Loucy (cell line): ENCODE data around the gene TRIOBP.
A peak's percentile ranks its signal among the peaks of the same experiment; 100 is the strongest.

Source experiments
- H2AFZ ChIP-seq: fragments of 200-600 bp; sonication (generic); 2 replicates; pipeline ENCODE4 v1.6.0; 2016; ENCODE audit warnings: antibody characterized with exemption, mild to moderate bottlenecking, low read length, moderate library complexity
- H3F3A ChIP-seq: fragments of 200-600 bp; 2 replicates; pipeline ENCODE4 v1.6.0; 2016; ENCODE audit warnings: antibody characterized with exemption, low read depth, mild to moderate bottlenecking
- H3K27me3 ChIP-seq: fragments of 200-600 bp; sonication (generic); 2 replicates; pipeline ENCODE4 v1.6.1; 2014; ENCODE audit warnings: low read length, mild to moderate bottlenecking; ENCODE audit not compliant: insufficient read depth, poor library complexity, severe bottlenecking
- H3K36me3 ChIP-seq: fragments of 200-600 bp; sonication (generic); 2 replicates; pipeline ENCODE4 v1.6.1; 2016; ENCODE audit warnings: low read length; ENCODE audit not compliant: insufficient read depth
- H3K4me1 ChIP-seq: fragments of 200-600 bp; sonication (generic); 2 replicates; pipeline ENCODE4 v1.5.1; 2014; ENCODE audit warnings: low read length, mild to moderate bottlenecking; ENCODE audit not compliant: insufficient read depth, poor library complexity, severe bottlenecking
- H3K4me2 ChIP-seq: fragments of 200-600 bp; sonication (generic); 2 replicates; pipeline ENCODE4 v1.6.0; 2014; ENCODE audit warnings: antibody characterized with exemption, low read length, low read depth, mild to moderate bottlenecking; ENCODE audit not compliant: poor library complexity, severe bottlenecking
- H3K4me3 ChIP-seq: fragments of 200-600 bp; sonication (generic); 2 replicates; pipeline ENCODE4 v1.5.1; 2014; ENCODE audit warnings: low read length, mild to moderate bottlenecking, mixed read lengths; ENCODE audit not compliant: poor library complexity, severe bottlenecking
- H3K79me2 ChIP-seq: fragments of 200-600 bp; sonication (generic); 2 replicates; pipeline ENCODE4 v1.6.1; 2014; ENCODE audit warnings: low read length; ENCODE audit not compliant: insufficient read depth
- H3K9ac ChIP-seq: fragments of 200-600 bp; sonication (generic); 2 replicates; pipeline ENCODE4 v1.6.0; 2014; ENCODE audit warnings: mild to moderate bottlenecking, low read depth, low read length, moderate library complexity; ENCODE audit not compliant: poor library complexity, severe bottlenecking
- H3K9me2 ChIP-seq: fragments of 200-600 bp; sonication (generic); replicated peaks from 2 replicates; pipeline ENCODE4 v1.6.1; 2016; ENCODE audit warnings: low read depth, low read length, mixed read lengths
- H3K9me3 ChIP-seq: fragments of 200-600 bp; sonication (generic); 2 replicates; pipeline ENCODE4 v1.6.1; 2014; ENCODE audit warnings: mild to moderate bottlenecking, antibody characterized with exemption, low read length, low read depth; ENCODE audit not compliant: insufficient read depth
- H4K20me1 ChIP-seq: fragments of 200-600 bp; sonication (generic); 2 replicates; pipeline ENCODE4 v1.6.0; 2014; ENCODE audit warnings: antibody characterized with exemption, low read length, mild to moderate bottlenecking; ENCODE audit not compliant: insufficient read depth, poor library complexity, severe bottlenecking
- CTCF ChIP-seq: fragments of 200-600 bp; sonication (generic); conservative IDR thresholded peaks from 2 replicates; pipeline ENCODE4 v1.5.1; 2014; ENCODE audit warnings: mild to moderate bottlenecking, antibody characterized with exemption, low read length
- EZH2phosphoT487 ChIP-seq: fragments of 200-600 bp; IDR thresholded peaks from 2 replicates; pipeline ENCODE4 v1.6.1; 2018; ENCODE audit warnings: antibody characterized with exemption, mild to moderate bottlenecking, moderate library complexity, borderline replicate concordance

TRIOBP gene

GRCh38 chr22:37731804-37732471 lies 35.1 kb downstream of the TRIOBP start:
- no peaks in the 10 kb centered on the region for H3K9me3 ChIP-seq
- H4K20me1 ChIP-seq = no peaks in the 10 kb centered on the region
- H3K79me2 ChIP-seq = no peaks in the 10 kb centered on the region
- no peaks in the 10 kb centered on the region for H3K27me3 ChIP-seq
- no peak overlapping the region for H3K9ac ChIP-seq
- TF ChIP-seq EZH2phosphoT487 (no peak), CTCF (0 out of 2 replicates have a peak, but pooled peaks have one; percentile 14)
- H3K4me3 ChIP-seq = no peak overlapping the region
- H3F3A ChIP-seq = no peaks in the 10 kb centered on the region
- no peak overlapping the region for H3K4me2 ChIP-seq
- no peaks in the 10 kb centered on the region for H3K4me1 ChIP-seq
- H2AFZ ChIP-seq = peak overlapping the region; percentile 64; the same call in 1 of the 2 replicates
- H3K9me2 ChIP-seq = no peaks in the 10 kb centered on the region
- no peaks in the 10 kb centered on the region for H3K36me3 ChIP-seq

- Histone ChIP-seq H3K27me3 (no peaks in the 10 kb centered on the region), H3K4me1 (no peaks in the 10 kb centered on the region), H3K79me2 (no peaks in the 10 kb centered on the region), H3K9me2 (no peaks in the 10 kb centered on the region), H2AFZ (no peak overlapping the region), H3K36me3 (no peaks in the 10 kb centered on the region), H3F3A (no peaks in the 10 kb centered on the region), H4K20me1 (no peaks in the 10 kb centered on the region), H3K9me3 (no peaks in the 10 kb centered on the region), H3K4me3 (no peak overlapping the region), H3K9ac (no peak overlapping the region), H3K4me2 (no peak overlapping the region)
- TF ChIP-seq CTCF (no peak), EZH2phosphoT487 (no peak)
Observed at GRCh38 chr22:37732699-37733607, 36.1 kb downstream of the TRIOBP start.

- TF ChIP-seq EZH2phosphoT487 (no peak), CTCF (no peak)
- H3K4me3 ChIP-seq = no peak overlapping the region
- no peaks in the 10 kb centered on the region for H3K79me2 ChIP-seq
- no peak overlapping the region for H3K9ac ChIP-seq
- H2AFZ ChIP-seq = no peak overlapping the region
- H3K4me1 ChIP-seq = no peaks in the 10 kb centered on the region
- H3K36me3 ChIP-seq = no peaks in the 10 kb centered on the region
- H3K9me3 ChIP-seq = no peaks in the 10 kb centered on the region
- no peaks in the 10 kb centered on the region for H3K9me2 ChIP-seq
- no peaks in the 10 kb centered on the region for H4K20me1 ChIP-seq
- H3K27me3 ChIP-seq = no peaks in the 10 kb centered on the region
- no peak overlapping the region for H3K4me2 ChIP-seq
- H3F3A ChIP-seq = no peaks in the 10 kb centered on the region
Observed at GRCh38 chr22:37733625-37734401, 37.0 kb downstream of the TRIOBP start.
